GM12878 (cell line): ENCODE data around the gene PCTP. TPM values are rescaled to one million over a fixed set of nuclear protein-coding genes. Genes with fewer than 3 reads are reported as not detected.

Experiments
- ATAC-seq: fragments of 200-7000 bp; cut with Tn5 transposase; 3 replicates; pipeline ENCODE4 v1.9.1; 2020; ENCODE audit warnings: mild to moderate bottlenecking, moderate library complexity
- BruUV-seq: library from RNA; stranded (reverse); fragments of 400-500 nt; replicated peaks from 2 replicates; lab custom pipeline; 2021; lab: Mats Ljungman, UMichigan
- CTCF ChIA-PET: fragments of 300-600 bp; sonication (Branson Sonifier 250); formaldehyde crosslinking; extraction: SDS; loops from one replicate; lab custom pipeline; 2021; ENCODE audit warnings: inconsistent platforms; lab: Yijun Ruan, JAX
- POLR2A ChIA-PET: fragments of 350-600 bp; formaldehyde crosslinking; extraction: SDS; loops from one replicate; lab custom pipeline; 2021; ENCODE audit warnings: inconsistent platforms; lab: Charles Lee
- RAD21 ChIA-PET: fragments of 300-600 bp; sonication (Branson Sonifier 250); formaldehyde crosslinking; loops from one replicate; lab custom pipeline; 2023; ENCODE audit warnings: antibody characterized with exemption; ENCODE audit not compliant: unreplicated experiment; lab: Charles Lee
- SMC1A ChIA-PET: fragments of 300-600 bp; sonication (Branson Sonifier 250); formaldehyde crosslinking; loops from one replicate; lab custom pipeline; 2023; ENCODE audit not compliant: unreplicated experiment, uncharacterized antibody; lab: Charles Lee
- DNase-seq: peaks from one replicate; pipeline ENCODE4 v3.0.0-alpha.2; 2011; ENCODE audit warnings: low read depth, low spot score
- FAIRE-seq: peaks from 3 replicates; lab custom pipeline; 2011; peaks lifted over from hg19 to GRCh38; lab: Jason Lieb, UNC
- H2AFZ ChIP-seq: 2 replicates; pipeline ENCODE4 v1.6.0; 2011; ENCODE audit warnings: low read depth, low read length, control low read depth; ENCODE audit not compliant: control insufficient read depth
- H3K27ac ChIP-seq: 2 replicates; pipeline ENCODE4 v1.5.1; 2011; ENCODE audit warnings: control low read depth; ENCODE audit not compliant: control insufficient read depth, insufficient read depth
- H3K27me3 ChIP-seq, 2 experiments: replicated peaks in 1 of 2; 2 replicates each; pipeline versions ENCODE4 v1.6.0 to v1.6.1; 2011; ENCODE audit warnings: low read length in 1 of 2; ENCODE audit not compliant: control insufficient read depth in 2 of 2, insufficient read depth in 2 of 2
- H3K36me3 ChIP-seq, 2 experiments: 2 replicates each; pipeline ENCODE4 v1.5.1; 2011; ENCODE audit warnings: low read length in 1 of 2; ENCODE audit not compliant: control insufficient read depth in 2 of 2, insufficient read depth in 2 of 2
- H3K4me1 ChIP-seq: 2 replicates; pipeline ENCODE4 v1.6.1; 2011; ENCODE audit warnings: mild to moderate bottlenecking, low read length, moderate library complexity, mixed read lengths; ENCODE audit not compliant: control insufficient read depth, insufficient read depth
- H3K4me2 ChIP-seq: 2 replicates; pipeline ENCODE4 v1.6.0; 2011; ENCODE audit warnings: control low read depth; ENCODE audit not compliant: control insufficient read depth, insufficient read depth
- H3K4me3 ChIP-seq: fragments of 200-600 bp; sonication (generic); 2 replicates; pipeline ENCODE4 v1.5.1; 2016
- H3K79me2 ChIP-seq: 2 replicates; pipeline ENCODE4 v1.6.0; 2011; ENCODE audit warnings: low read length; ENCODE audit not compliant: control insufficient read depth, insufficient read depth
- H3K9ac ChIP-seq: 2 replicates; pipeline ENCODE4 v1.8.0; 2011; ENCODE audit warnings: low read length, control low read depth, mixed read lengths; ENCODE audit not compliant: control insufficient read depth, insufficient read depth
- H3K9me3 ChIP-seq: replicated peaks from 3 replicates; pipeline ENCODE4 v1.5.1; 2011; ENCODE audit warnings: mild to moderate bottlenecking, low read length; ENCODE audit not compliant: control insufficient read depth, insufficient read depth
- H4K20me1 ChIP-seq: 2 replicates; pipeline ENCODE4 v1.6.0; 2011; ENCODE audit not compliant: control insufficient read depth, insufficient read depth
- BCL11A ChIP-seq: IDR thresholded peaks from 2 replicates; pipeline ENCODE4 v1.6.1; 2011; ENCODE audit warnings: low read depth, low read length
- BCLAF1 ChIP-seq: fragments of 450-650 bp; IDR thresholded peaks from 2 replicates; pipeline ENCODE4 v1.6.1; 2017; ENCODE audit warnings: antibody characterized with exemption, mild to moderate bottlenecking, moderate library complexity
- CREB1 ChIP-seq: IDR thresholded peaks from 2 replicates; pipeline ENCODE4 v1.6.1; 2012; ENCODE audit warnings: low read depth, mild to moderate bottlenecking, inconsistent platforms
- HDGF ChIP-seq: fragments of 450-650 bp; IDR thresholded peaks from 2 replicates; pipeline ENCODE4 v1.6.1; 2016; ENCODE audit warnings: antibody characterized with exemption
- IKZF1 ChIP-seq: fragments of 450-650 bp; conservative IDR thresholded peaks from 2 replicates; pipeline ENCODE4 v1.6.1; 2017; ENCODE audit warnings: antibody characterized with exemption, mild to moderate bottlenecking
- IRF5 ChIP-seq: fragments of 450-650 bp; IDR thresholded peaks from 2 replicates; pipeline ENCODE4 v1.6.1; 2017; ENCODE audit warnings: borderline replicate concordance
- JUNB ChIP-seq: IDR thresholded peaks from 2 replicates; pipeline ENCODE4 v1.6.1; 2016; ENCODE audit warnings: antibody characterized with exemption, mild to moderate bottlenecking
- KDM1A ChIP-seq: fragments of 200-600 bp; sonication (generic); IDR thresholded peaks from 2 replicates; pipeline ENCODE4 v1.6.1; 2016; ENCODE audit warnings: borderline replicate concordance
- MTA3 ChIP-seq: IDR thresholded peaks from 2 replicates; pipeline ENCODE4 v1.6.1; 2012; ENCODE audit warnings: low read length, inconsistent platforms, borderline replicate concordance
- NKRF ChIP-seq: fragments of 450-650 bp; conservative IDR thresholded peaks from 2 replicates; pipeline ENCODE4 v1.6.1; 2017; ENCODE audit warnings: mild to moderate bottlenecking, moderate library complexity
- NR2C1 ChIP-seq: fragments of 450-650 bp; IDR thresholded peaks from 2 replicates; pipeline ENCODE4 v1.6.1; 2017; ENCODE audit warnings: antibody characterized with exemption, mild to moderate bottlenecking, moderate library complexity
- SMAD5 ChIP-seq: IDR thresholded peaks from 2 replicates; pipeline ENCODE4 v1.6.1; 2016; ENCODE audit warnings: antibody characterized with exemption, low read depth
- TARDBP ChIP-seq: IDR thresholded peaks from 2 replicates; pipeline ENCODE4 v1.6.1; 2016; ENCODE audit warnings: borderline replicate concordance
- TBL1XR1 ChIP-seq: IDR thresholded peaks from 2 replicates; pipeline ENCODE4 v1.6.1; 2012; ENCODE audit warnings: low read depth, low read length, improper control_type of control experiment
- ZNF274 ChIP-seq: IDR thresholded peaks from one replicate; pipeline ENCODE4 v1.8.0; 2011; ENCODE audit not compliant: insufficient read length, insufficient read depth
- WGBS: methylation state at CpG from one replicate; pipeline ENCODE4 v1.1.6; 2016; ENCODE audit warnings: low lambda C conversion rate; ENCODE audit not compliant: insufficient replicate concordance, insufficient coverage; ENCODE audit errors: missing lambda C conversion rate; 5-methylcytosine and 5-hydroxymethylcytosine counted together
- in situ Hi-C: fragments of 300-500 bp; cut with MboI; formaldehyde crosslinking; loops from 9 replicates; pipeline ENCODE4 v1.14.3; 2018; ENCODE audit warnings: mixed read lengths
- intact Hi-C: fragments of 100-400 bp; cut with micrococcal nuclease; formaldehyde crosslinking; loops from one replicate; pipeline ENCODE4 v1.14.2; 2022; ENCODE audit not compliant: unreplicated experiment
- polyA plus RNA-seq, 11 experiments: library from polyadenylated mRNA; depleted of rRNA in 4 of 11; unstranded in 6 of 11; stranded (reverse) in 5 of 11; fragments of >200 nt; fragmentation: Nextera tagmentation in 4 of 11; fragmentation: Illumina TruSeq in 1 of 11; extraction: Ambion mirVana in 4 of 11; extraction: Trizol in 1 of 11; gene quantifications; 1 replicate in 1 of 11; 2 replicates in 10 of 11; pipeline versions ENCODE4 v1.2.1 to v1.2.3, GENCODE V29; 2011 to 2016; ENCODE audit warnings: inconsistent platforms in 2 of 11, missing spikeins in 2 of 11, low read depth in 1 of 11
- total RNA-seq, 4 experiments: library from RNA; depleted of rRNA in 3 of 4; stranded (reverse); fragments of >200 nt in 3 of 4; fragmentation: Illumina TruSeq in 1 of 4; extraction: Trizol in 1 of 4; gene quantifications; 2 replicates each; pipeline versions ENCODE4 v1.2.1 to v1.2.3, GENCODE V29; 2013 to 2021

Gene PCTP
- total and polyA plus RNA-seq, 10 of the 15 experiments (the other 5 are each of a cell fraction or from before 2014, with no cell fraction given), result 1.4 to 26.8 (median 3.7) TPM

- TF ChIP-seq BCLAF1 (no peak), NR2C1 (no peak), TBL1XR1 (no peak), ZNF274 (no peak), TARDBP (no peak), SMAD5 (no peak)
Measured at GRCh38 chr17:55706808-55707773, 43.8 kb upstream of the PCTP start (continued).

- FAIRE-seq (no peak), ATAC-seq (no peak), DNase-seq (no peak)
- CTCF ChIA-PET, result interaction anchor here (3.9 kb wide), 1 partner anchor 10 kb away, joined by 16 read pairs; no protein-coding TSS in a partner anchor
- RAD21 ChIA-PET, result no interaction called here
- 68% methylated on average over 8 of the region's 8 CpGs for WGBS
- Histone ChIP-seq H3K27me3 (no peaks in the 10 kb centered on the region), H3K4me3 (no peak overlapping the region), H3K27ac (no peak overlapping the region), H4K20me1 (no peaks in the 10 kb centered on the region), H3K9me3 (no peaks in the 10 kb centered on the region; the same call in 2 of the 3 replicates), H2AFZ (no peak overlapping the region), H3K36me3 (no peaks in the 10 kb centered on the region), H3K4me1 (no peaks in the 10 kb centered on the region), H3K79me2 (no peaks in the 10 kb centered on the region), H3K9ac (no peak overlapping the region), H3K4me2 (no peak overlapping the region; the same call in 1 of the 2 replicates)
- in situ Hi-C loops (no loop called here), intact Hi-C loops (no loop called here)
- SMC1A ChIA-PET, result interaction anchor here (1.0 kb wide), 1 partner anchor 49 kb away, joined by 3 read pairs; no protein-coding TSS in a partner anchor
- POLR2A ChIA-PET, result no interaction called here
- no TSS peak for BruUV-seq
- no peak for TF ChIP-seq IRF5
- no peak for TF ChIP-seq HDGF
- no peak for TF ChIP-seq JUNB
- no peak for TF ChIP-seq BCL11A
- TF ChIP-seq CREB1, result no peak
- TF ChIP-seq NKRF, result no peak
- TF ChIP-seq KDM1A, result no peak
- no peak for TF ChIP-seq MTA3
- TF ChIP-seq IKZF1, result no peak
Measured at GRCh38 chr17:55708175-55708974, 42.5 kb upstream of the PCTP start.
